ENCODE measurements around the gene UNG. TPM values are rescaled to one million over a fixed set of nuclear protein-coding genes. Genes with fewer than 3 reads are reported as not detected.

Gene UNG
- total and polyA plus RNA-seq, 2 experiments from 2014 or later = 27.3 to 32.7 TPM

DNA sequence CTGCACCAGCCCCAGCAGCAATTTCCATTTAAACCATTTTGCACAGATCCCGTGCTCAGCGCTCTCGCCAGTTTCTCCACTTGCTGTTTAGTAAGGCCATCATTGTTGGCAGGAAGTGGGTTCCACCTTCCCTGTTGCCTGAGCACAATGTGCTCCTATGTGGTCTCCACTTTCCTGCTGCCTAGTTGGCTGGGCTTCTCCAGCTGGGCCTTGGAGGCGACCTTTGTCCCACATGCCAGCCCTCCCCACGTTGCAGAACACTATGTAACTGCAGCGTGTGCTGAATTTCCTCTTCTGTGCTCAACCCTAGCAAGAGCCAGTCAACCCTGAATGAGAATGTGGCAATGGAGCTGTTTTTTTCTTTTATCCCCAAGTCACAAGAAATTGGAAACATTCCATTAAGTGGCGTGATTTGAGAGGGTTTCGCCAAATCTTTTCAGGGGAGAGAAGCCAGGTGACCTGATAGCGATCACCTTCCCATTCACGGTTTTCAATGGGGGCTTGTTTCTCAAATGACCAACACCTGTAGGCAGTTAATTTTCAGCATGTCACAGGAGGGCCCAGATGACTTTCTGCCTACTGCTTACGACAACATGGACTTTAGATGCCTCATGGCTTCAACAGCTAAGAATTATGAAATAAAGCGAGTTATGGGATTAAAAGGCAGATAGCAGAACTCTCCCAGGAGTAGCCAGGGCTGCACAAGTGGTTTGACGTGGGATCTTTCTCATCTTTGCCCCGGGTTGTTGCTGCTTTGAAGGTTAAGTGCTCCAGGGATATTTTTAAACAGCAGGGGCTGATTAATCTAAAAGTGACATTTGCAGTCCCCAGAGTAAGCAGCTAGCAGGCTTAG is 18.6 kb downstream of the UNG start, which contains the start of gene ACACB:
Gene ACACB, plus strand, starts transcription at position 830 of the 853 bp plus-strand sequence. CDS start 22,819 bp downstream, outside the sequence.
- Histone ChIP-seq H3K27ac (no peak within 1 kb of the TSS), H4K20me1 (ENCODE audit: insufficient read depth) (no peaks in the 10 kb centered on the region), H3K4me3 (no peak within 1 kb of the TSS), H3K79me2 (ENCODE audit: insufficient read depth) (no peaks in the 10 kb centered on the region), H3K9me2 (ENCODE audit: insufficient read depth) (no peaks in the 10 kb centered on the region), H3K36me3 (ENCODE audit: low read depth) (no peaks in the 10 kb centered on the region), H3K27me3 (replicated peaks; ENCODE audit: insufficient read depth) (no peaks in the 10 kb centered on the region), H3K9ac (no peak within 1 kb of the TSS), H3K4me1 (ENCODE audit: insufficient read depth) (peaks cover 5% of the 10 kb centered on the region; the same call in 1 of the 2 replicates), H3F3A (ENCODE audit: insufficient read depth) (peaks cover 6% of the 10 kb centered on the region), H3K4me2 (ENCODE audit: unreplicated experiment) (no peak within 1 kb of the TSS), H2AFZ (no peak within 1 kb of the TSS), H3K9me3 (ENCODE audit: low read depth) (no peaks in the 10 kb centered on the region)
- TF ChIP-seq EZH2phosphoT487 (IDR thresholded peaks at IDR 0.05; ENCODE audit: insufficient read depth, low read depth) = no peak
- TF ChIP-seq EZH2 (IDR thresholded peaks at IDR 0.05; ENCODE audit: insufficient read depth, poor library complexity, severe bottlenecking) = no peak
- no peak for DNase-seq
- in situ Hi-C loops (cut with MboI) = loop anchor here (10.0 kb wide), 1 partner anchor 269 kb away; no protein-coding TSS in a partner anchor
- WGBS, 2 experiments (ENCODE audit: low coverage in 1 of 2, low lambda C conversion rate in 2 of 2, missing lambda C conversion rate in 2 of 2) = 51 to 54% methylated on average over 14 of the region's 14 CpGs

DNA sequence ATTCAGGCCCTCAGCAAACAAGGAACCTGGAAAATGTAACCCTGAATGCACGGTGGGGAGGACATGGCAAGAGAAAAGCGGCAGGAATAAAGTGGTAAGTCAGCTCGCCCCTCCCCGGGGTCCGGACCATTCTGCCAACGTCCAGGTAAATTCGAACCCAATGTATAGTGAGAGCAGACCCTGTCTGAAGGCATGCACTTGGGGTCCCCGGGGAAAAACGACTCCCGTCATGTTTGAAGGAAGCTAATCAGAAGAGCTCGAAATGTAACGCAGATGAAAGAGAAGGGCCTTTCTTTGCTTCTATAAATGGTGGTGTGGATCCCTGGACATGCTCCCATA is 19.2 kb downstream of the UNG start:
- TF ChIP-seq EZH2 (IDR thresholded peaks at IDR 0.05; ENCODE audit: insufficient read depth, poor library complexity, severe bottlenecking) (no peak), EZH2phosphoT487 (IDR thresholded peaks at IDR 0.05; ENCODE audit: insufficient read depth, low read depth) (no peak)
- DNase-seq = no peak
- in situ Hi-C loops (cut with MboI) = loop anchor here (10.0 kb wide), 1 partner anchor 268 kb away; no protein-coding TSS in a partner anchor

DNA sequence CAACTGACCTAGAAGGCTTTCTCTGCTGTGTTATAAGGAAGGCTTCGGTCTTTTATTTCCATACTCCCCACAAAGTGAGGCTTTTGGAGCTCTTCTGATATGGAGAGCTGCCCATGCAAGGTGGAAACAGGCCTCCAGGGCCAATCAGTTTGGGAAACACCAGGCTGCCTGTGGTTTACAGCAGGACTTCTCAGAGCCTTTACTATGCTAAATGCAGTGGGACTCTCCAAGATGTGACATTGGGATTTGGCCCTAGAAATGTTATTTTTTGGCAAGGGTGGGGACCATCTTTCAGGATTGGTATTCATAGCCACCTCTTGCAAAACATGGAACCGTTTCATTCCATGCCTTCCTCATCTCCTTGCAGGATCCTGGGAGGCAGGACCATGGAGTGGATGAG is 22.7 kb downstream of the UNG start:
- no peak for TF ChIP-seq EZH2 (IDR thresholded peaks at IDR 0.05; ENCODE audit: insufficient read depth, poor library complexity, severe bottlenecking)
- TF ChIP-seq EZH2phosphoT487 (IDR thresholded peaks at IDR 0.05; ENCODE audit: insufficient read depth, low read depth) = no peak
- H3K79me2 ChIP-seq (ENCODE audit: insufficient read depth) = no peaks in the 10 kb centered on the region
- H3F3A ChIP-seq (ENCODE audit: insufficient read depth) = no peaks in the 10 kb centered on the region
- no peaks in the 10 kb centered on the region for H3K36me3 ChIP-seq (ENCODE audit: low read depth)
- H3K4me2 ChIP-seq (ENCODE audit: unreplicated experiment) = no peak overlapping the region
- H4K20me1 ChIP-seq (ENCODE audit: insufficient read depth) = no peaks in the 10 kb centered on the region
- H2AFZ ChIP-seq = no peak overlapping the region
- no peak overlapping the region for H3K4me3 ChIP-seq
- in situ Hi-C loops (cut with MboI) = no loop called here
- no peak overlapping the region for H3K9ac ChIP-seq
- no peaks in the 10 kb centered on the region for H3K9me3 ChIP-seq (ENCODE audit: low read depth)
- no peaks in the 10 kb centered on the region for H3K4me1 ChIP-seq (ENCODE audit: insufficient read depth)
- WGBS, 2 experiments (ENCODE audit: low coverage in 1 of 2, low lambda C conversion rate in 2 of 2, missing lambda C conversion rate in 2 of 2) = 36 to 41% methylated on average over 2 of the region's 2 CpGs
- no peaks in the 10 kb centered on the region for H3K9me2 ChIP-seq (ENCODE audit: insufficient read depth)
- no peaks in the 10 kb centered on the region for H3K27me3 ChIP-seq (replicated peaks; ENCODE audit: insufficient read depth)
- no peak for DNase-seq
- no peak overlapping the region for H3K27ac ChIP-seq

More for the DNA sequence above, 19.2 kb downstream of the UNG start:
- Histone ChIP-seq H3K9ac (no peak overlapping the region), H3K79me2 (ENCODE audit: insufficient read depth) (no peaks in the 10 kb centered on the region), H3K27ac (no peak overlapping the region), H3K27me3 (replicated peaks; ENCODE audit: insufficient read depth) (no peaks in the 10 kb centered on the region), H2AFZ (no peak overlapping the region), H3K9me2 (ENCODE audit: insufficient read depth) (no peaks in the 10 kb centered on the region), H3K9me3 (ENCODE audit: low read depth) (no peaks in the 10 kb centered on the region), H4K20me1 (ENCODE audit: insufficient read depth) (no peaks in the 10 kb centered on the region), H3K4me3 (no peak overlapping the region), H3K4me1 (ENCODE audit: insufficient read depth) (peaks cover 3% of the 10 kb centered on the region; the same call in 1 of the 2 replicates), H3K4me2 (ENCODE audit: unreplicated experiment) (no peak overlapping the region), H3F3A (ENCODE audit: insufficient read depth) (peaks cover 3% of the 10 kb centered on the region), H3K36me3 (ENCODE audit: low read depth) (no peaks in the 10 kb centered on the region)
- WGBS, 2 experiments (ENCODE audit: low coverage in 1 of 2, low lambda C conversion rate in 2 of 2, missing lambda C conversion rate in 2 of 2) = 87 to 92% methylated on average over 12 of the region's 12 CpGs

DNA sequence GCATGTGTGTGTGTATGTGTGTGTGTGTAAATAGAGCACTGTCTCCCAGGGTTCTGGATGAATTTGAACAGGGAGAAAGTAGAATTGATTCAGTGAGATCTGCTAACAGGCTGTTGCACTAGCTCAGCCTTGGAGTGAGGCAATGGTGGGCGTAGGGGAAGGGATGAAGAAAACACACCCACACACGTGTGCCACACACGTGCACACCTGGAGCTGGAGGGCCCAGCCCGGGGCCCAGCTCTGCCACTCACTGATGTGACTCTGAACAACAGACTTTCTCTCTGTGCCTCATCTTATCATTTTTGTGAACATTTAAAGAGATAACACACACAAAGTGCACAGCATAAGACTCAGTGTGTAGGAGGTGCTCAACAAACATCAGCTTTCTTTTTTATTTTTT is 23.2 kb downstream of the UNG start:
- Histone ChIP-seq H3K79me2 (ENCODE audit: insufficient read depth) (no peaks in the 10 kb centered on the region), H3K27me3 (replicated peaks; ENCODE audit: insufficient read depth) (no peaks in the 10 kb centered on the region), H3K9me2 (ENCODE audit: insufficient read depth) (no peaks in the 10 kb centered on the region), H3K4me2 (ENCODE audit: unreplicated experiment) (no peak overlapping the region), H2AFZ (no peak overlapping the region), H3K9ac (no peak overlapping the region), H4K20me1 (ENCODE audit: insufficient read depth) (no peaks in the 10 kb centered on the region), H3K27ac (no peak overlapping the region), H3K9me3 (ENCODE audit: low read depth) (no peaks in the 10 kb centered on the region), H3F3A (ENCODE audit: insufficient read depth) (no peaks in the 10 kb centered on the region), H3K4me1 (ENCODE audit: insufficient read depth) (no peaks in the 10 kb centered on the region), H3K36me3 (ENCODE audit: low read depth) (no peaks in the 10 kb centered on the region), H3K4me3 (no peak overlapping the region)
- TF ChIP-seq EZH2 (IDR thresholded peaks at IDR 0.05; ENCODE audit: insufficient read depth, poor library complexity, severe bottlenecking) (no peak), EZH2phosphoT487 (IDR thresholded peaks at IDR 0.05; ENCODE audit: insufficient read depth, low read depth) (no peak)
- 65 to 68% methylated on average over 4 of the region's 4 CpGs for WGBS, 2 experiments (ENCODE audit: low coverage in 1 of 2, low lambda C conversion rate in 2 of 2, missing lambda C conversion rate in 2 of 2)
- in situ Hi-C loops (cut with MboI) = no loop called here
- no peak for DNase-seq

Data from GM23248 (cell line).